Tibial artery (tissue), 4 donors: ENCODE results near the gene NSUN6.
"Not testable (repeated sequence)": the region's sequence is repeated elsewhere in the genome, so short reads cannot be mapped to it uniquely, and the experiment has no call there.

Experiments used
- DNase-seq, 2 donors: peaks; one replicate each; pipeline ENCODE4 v3.0.0-alpha.2; 2019
- H3K27ac ChIP-seq, 2 donors: fragments of 200-600 bp; sonication (generic) in 1 of 2; 1 replicate in 1 of 2; 2 replicates in 1 of 2; pipeline ENCODE4 v1.5.1; 2018 to 2019; ENCODE audit warnings: mild to moderate bottlenecking in 1 of 2
- H3K27me3 ChIP-seq, 2 donors: fragments of 200-600 bp; sonication (generic) in 1 of 2; one replicate each; pipeline versions ENCODE4 v1.5.1 to v1.6.0; 2016 to 2019
- H3K36me3 ChIP-seq, 3 donors: fragments of 200-600 bp; sonication (generic) in 2 of 3; one replicate each; pipeline ENCODE4 v1.5.1; 2016 to 2019; ENCODE audit warnings: mild to moderate bottlenecking in 2 of 3
- H3K4me1 ChIP-seq, 4 donors: fragments of 200-600 bp; sonication (generic) in 2 of 4; 1 replicate in 3 of 4; 2 replicates in 1 of 4; pipeline ENCODE4 v1.5.1; 2016 to 2019
- H3K4me3 ChIP-seq, 2 donors: fragments of 200-600 bp; sonication (generic) in 1 of 2; 1 replicate in 1 of 2; 2 replicates in 1 of 2; pipeline ENCODE4 v1.5.1; 2018 to 2019; ENCODE audit warnings: mild to moderate bottlenecking in 2 of 2
- H3K9me3 ChIP-seq, 3 donors: fragments of 200-600 bp; sonication (generic) in 1 of 3; one replicate each; pipeline ENCODE4 v1.5.1; 2016 to 2019
- intact Hi-C: fragments of 100-400 bp; cut with DNase I; formaldehyde crosslinking; loops from one replicate; pipeline ENCODE4 v1.15.0; 2023; ENCODE audit warnings: low total_unique reads
- TF ChIP-seq, protein P1 (sequence below), 2 experiments: fragments of 200-600 bp in 1 of 2; fragments of 450-650 bp in 1 of 2; IDR thresholded peaks; one replicate each; pipeline ENCODE4 v1.5.1; 2017 to 2019; ENCODE audit warnings: antibody characterized with exemption in 2 of 2, mild to moderate bottlenecking in 1 of 2, moderate library complexity in 1 of 2

NSUN6 gene

DNA sequence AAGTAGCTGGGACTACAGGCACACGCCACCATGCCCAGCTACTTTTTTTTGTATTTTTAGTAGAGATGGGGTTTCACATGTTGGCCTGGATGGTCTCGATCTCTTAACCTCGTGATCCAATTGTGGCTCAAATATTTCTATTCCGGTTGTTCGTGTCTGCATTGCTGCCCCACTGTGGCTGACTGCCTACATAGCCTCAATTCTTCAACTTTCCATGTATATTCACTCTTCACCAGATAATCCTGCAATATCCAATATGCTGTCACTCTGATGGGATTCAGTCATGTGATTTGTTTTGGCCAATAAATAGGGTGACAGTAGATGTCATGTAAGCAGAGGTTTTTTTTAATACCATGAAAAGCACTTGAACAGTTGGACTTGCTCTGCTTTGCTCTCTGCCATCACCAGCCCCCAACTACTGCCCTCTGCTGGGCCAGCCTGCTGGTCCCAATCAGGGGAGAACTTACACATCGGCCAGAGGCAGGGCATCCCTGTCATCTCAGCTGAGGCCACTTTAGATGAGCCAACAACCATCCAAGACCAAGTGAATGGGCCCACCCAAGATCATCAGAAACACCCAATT is 56.7 kb downstream of the NSUN6 start:
- H3K36me3 ChIP-seq: peaks cover 0 to 10% (median 8%) of the 10 kb centered on the region in 3 donors
- no peaks in the 10 kb centered on the region for H3K27me3 ChIP-seq
- no peaks in the 10 kb centered on the region for H3K4me1 ChIP-seq
- no peak overlapping the region for H3K4me3 ChIP-seq
- DNase-seq: no peak
- TF ChIP-seq, protein P1, sequence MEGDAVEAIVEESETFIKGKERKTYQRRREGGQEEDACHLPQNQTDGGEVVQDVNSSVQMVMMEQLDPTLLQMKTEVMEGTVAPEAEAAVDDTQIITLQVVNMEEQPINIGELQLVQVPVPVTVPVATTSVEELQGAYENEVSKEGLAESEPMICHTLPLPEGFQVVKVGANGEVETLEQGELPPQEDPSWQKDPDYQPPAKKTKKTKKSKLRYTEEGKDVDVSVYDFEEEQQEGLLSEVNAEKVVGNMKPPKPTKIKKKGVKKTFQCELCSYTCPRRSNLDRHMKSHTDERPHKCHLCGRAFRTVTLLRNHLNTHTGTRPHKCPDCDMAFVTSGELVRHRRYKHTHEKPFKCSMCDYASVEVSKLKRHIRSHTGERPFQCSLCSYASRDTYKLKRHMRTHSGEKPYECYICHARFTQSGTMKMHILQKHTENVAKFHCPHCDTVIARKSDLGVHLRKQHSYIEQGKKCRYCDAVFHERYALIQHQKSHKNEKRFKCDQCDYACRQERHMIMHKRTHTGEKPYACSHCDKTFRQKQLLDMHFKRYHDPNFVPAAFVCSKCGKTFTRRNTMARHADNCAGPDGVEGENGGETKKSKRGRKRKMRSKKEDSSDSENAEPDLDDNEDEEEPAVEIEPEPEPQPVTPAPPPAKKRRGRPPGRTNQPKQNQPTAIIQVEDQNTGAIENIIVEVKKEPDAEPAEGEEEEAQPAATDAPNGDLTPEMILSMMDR (IDR thresholded peaks at IDR 0.05): no peak
- H3K9me3 ChIP-seq: no peaks in the 10 kb centered on the region
- intact Hi-C loops: no loop called here
- H3K27ac ChIP-seq: no peak overlapping the region

- H3K36me3 ChIP-seq: peaks cover 14 to 31% (median 17%) of the 10 kb centered on the region in 3 donors
These were observed 60.2 kb downstream of the NSUN6 start for GRCh38 chr10:18591141-18591540.

DNA sequence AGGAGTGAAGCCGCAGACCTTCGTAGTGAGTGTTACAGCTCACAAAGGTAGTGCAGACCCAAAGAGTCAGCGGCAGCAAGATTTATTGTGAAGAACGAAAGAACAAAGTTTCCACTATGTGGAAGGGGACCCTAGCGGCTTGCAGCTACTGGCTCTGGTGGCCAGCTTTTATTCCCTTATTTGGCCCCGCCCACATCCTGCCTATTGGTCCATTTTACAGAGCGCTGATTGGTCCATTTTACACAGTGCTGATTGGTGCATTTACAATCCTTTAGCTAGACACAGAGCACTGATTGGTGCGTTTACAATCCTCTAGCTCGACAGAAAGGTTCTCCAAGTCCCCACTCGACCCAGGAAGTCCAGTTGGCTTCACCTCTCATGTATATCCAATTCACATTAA is 64.8 kb downstream of the NSUN6 start:
- H3K4me3 ChIP-seq, H3K27ac ChIP-seq, H3K27me3 ChIP-seq, intact Hi-C loops, DNase-seq, H3K9me3 ChIP-seq, H3K4me1 ChIP-seq: not testable (repeated sequence)
- H3K36me3 ChIP-seq: peaks cover 8 to 29% (median 24%) of the 10 kb centered on the region in 3 donors

More at GRCh38 chr10:18591141-18591540, 60.2 kb downstream of the NSUN6 start:
- H3K4me1 ChIP-seq, H3K4me3 ChIP-seq, H3K27me3 ChIP-seq, H3K27ac ChIP-seq, H3K9me3 ChIP-seq, intact Hi-C loops, DNase-seq: not testable (repeated sequence)

- Histone ChIP-seq H3K9me3 (no peaks in the 10 kb centered on the region), H3K27me3 (no peaks in the 10 kb centered on the region), H3K27ac (no peak overlapping the region), H3K4me1 (no peaks in the 10 kb centered on the region), H3K4me3 (no peak overlapping the region), H3K36me3 (peaks cover 16 to 58% (median 49%) of the 10 kb centered on the region in 3 donors)
- intact Hi-C loops: no loop called here
- no peak for DNase-seq
- TF ChIP-seq, protein P1 (IDR thresholded peaks at IDR 0.05): no peak
These were observed 67.7 kb downstream of the NSUN6 start for GRCh38 chr10:18583575-18584270.

GRCh38 chr10:18582803-18583202 is 68.6 kb downstream of the NSUN6 start:
- Histone ChIP-seq H3K9me3 (no peaks in the 10 kb centered on the region), H3K36me3 (peaks cover 20 to 60% (median 41%) of the 10 kb centered on the region in 3 donors), H3K4me1 (no peaks in the 10 kb centered on the region), H3K27ac (no peak overlapping the region), H3K27me3 (no peaks in the 10 kb centered on the region), H3K4me3 (no peak overlapping the region)
- intact Hi-C loops: no loop called here
- no peak for DNase-seq
- TF ChIP-seq, protein P1 (IDR thresholded peaks at IDR 0.05): no peak

DNA sequence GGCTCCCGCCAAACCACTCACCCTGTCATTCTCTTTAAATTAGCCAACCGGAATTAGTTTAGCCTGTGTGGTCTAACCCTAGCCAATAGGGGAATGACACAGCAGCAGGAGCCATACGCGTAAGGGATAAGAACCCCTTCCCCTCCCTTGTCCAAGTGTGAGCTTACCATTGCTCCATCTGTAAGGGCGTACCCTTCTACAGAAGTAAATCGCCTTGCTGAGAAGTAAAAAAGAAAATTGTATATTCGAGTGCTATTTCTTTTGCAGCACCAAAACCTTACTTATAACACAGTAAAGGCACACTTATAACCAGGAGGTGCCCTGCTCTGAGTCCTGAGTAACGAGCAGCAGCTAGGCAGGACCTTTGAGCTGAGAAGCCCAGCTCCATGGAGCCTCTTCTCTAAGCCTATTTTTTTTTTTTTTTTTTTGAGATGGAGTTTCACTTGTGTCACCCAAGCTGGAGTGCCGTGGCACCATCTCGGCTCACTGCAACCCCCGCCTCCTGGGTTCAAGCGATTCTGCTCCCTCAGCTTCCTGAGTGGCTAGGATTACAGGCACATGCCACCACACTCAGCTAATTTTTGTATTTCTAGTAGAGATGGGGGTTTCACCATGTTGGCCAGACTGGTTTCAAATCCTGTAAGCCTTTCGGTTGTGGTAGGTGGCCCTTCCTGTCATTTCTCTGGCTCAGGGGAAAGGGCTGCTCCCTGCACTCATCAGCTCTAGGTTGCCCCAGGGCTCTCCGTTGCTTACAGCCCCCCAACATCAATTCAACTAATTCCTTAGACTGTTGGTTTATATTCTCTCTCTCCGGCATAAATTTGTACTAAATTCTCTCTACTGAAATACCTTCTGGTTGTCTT is 73.3 kb downstream of the NSUN6 start:
- no peak for DNase-seq
- intact Hi-C loops: loop anchor here (5.0 kb wide), 1 partner anchor 1726 kb away; no protein-coding TSS in a partner anchor
- TF ChIP-seq, protein P1 (IDR thresholded peaks at IDR 0.05): no peak
- no peaks in the 10 kb centered on the region for H3K27me3 ChIP-seq
- peaks cover 11 to 46% (median 34%) of the 10 kb centered on the region in 3 donors for H3K36me3 ChIP-seq
- H3K4me1 ChIP-seq: no peaks in the 10 kb centered on the region
- no peaks in the 10 kb centered on the region for H3K9me3 ChIP-seq
- H3K27ac ChIP-seq: no peak overlapping the region
- H3K4me3 ChIP-seq: no peak overlapping the region
